ENCODE data around the gene PITPNC1.

DNA sequence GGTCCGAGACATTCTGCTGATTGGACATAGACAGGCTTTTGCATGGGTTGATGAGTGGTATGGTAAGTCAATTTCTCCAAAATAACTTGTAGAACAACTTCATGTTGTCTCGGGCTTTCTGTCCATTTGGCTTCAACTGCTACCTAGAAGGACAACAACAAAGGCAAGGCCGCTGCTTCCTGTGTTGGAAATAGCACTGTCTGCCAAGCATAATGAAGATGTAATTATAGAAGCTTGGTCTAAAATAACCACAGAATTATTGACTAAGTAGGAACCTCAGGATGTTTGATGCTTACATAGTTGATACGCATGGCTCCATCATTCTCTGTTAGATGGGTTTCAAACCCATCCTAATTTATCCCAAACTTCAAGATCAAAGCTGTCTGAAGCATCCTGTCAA lies 298.4 kb downstream of the PITPNC1 start:
- TF ChIP-seq POLR2A (IDR thresholded peaks at IDR 0.05) (no peak), POLR2AphosphoS5 (IDR thresholded peaks at IDR 0.05) (no peak), EP300 (IDR thresholded peaks at IDR 0.05) (no peak)
- TF ChIP-seq, protein P1, sequence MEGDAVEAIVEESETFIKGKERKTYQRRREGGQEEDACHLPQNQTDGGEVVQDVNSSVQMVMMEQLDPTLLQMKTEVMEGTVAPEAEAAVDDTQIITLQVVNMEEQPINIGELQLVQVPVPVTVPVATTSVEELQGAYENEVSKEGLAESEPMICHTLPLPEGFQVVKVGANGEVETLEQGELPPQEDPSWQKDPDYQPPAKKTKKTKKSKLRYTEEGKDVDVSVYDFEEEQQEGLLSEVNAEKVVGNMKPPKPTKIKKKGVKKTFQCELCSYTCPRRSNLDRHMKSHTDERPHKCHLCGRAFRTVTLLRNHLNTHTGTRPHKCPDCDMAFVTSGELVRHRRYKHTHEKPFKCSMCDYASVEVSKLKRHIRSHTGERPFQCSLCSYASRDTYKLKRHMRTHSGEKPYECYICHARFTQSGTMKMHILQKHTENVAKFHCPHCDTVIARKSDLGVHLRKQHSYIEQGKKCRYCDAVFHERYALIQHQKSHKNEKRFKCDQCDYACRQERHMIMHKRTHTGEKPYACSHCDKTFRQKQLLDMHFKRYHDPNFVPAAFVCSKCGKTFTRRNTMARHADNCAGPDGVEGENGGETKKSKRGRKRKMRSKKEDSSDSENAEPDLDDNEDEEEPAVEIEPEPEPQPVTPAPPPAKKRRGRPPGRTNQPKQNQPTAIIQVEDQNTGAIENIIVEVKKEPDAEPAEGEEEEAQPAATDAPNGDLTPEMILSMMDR (IDR thresholded peaks at IDR 0.05), result no peak

All from gastroesophageal sphincter (tissue), 3 donors.